Activated CD8-positive, alpha-beta memory T cell treated with anti-CD3 and anti-CD28 coated beads, Interleukin-2, amount 50 U/mL, for 48 hours (primary cell): ENCODE measurements around the gene SLC22A4.
A peak's percentile ranks its signal among the peaks of the same experiment; 100 is the strongest.

Experiments used
- DNase-seq: peaks from one replicate; pipeline ENCODE4 v3.0.0-alpha.2; 2020

The SLC22A4 gene

GRCh38 chr5:132378580-132378979, 84.4 kb downstream of the SLC22A4 start:
- DNase-seq, result no peak

- DNase-seq, result no peak
These were observed 85.9 kb downstream of the SLC22A4 start for GRCh38 chr5:132380047-132380446.

GRCh38 chr5:132380741-132381140, 86.5 kb downstream of the SLC22A4 start:
- no peak for DNase-seq

- no peak for DNase-seq
These were observed 87.4 kb downstream of the SLC22A4 start for GRCh38 chr5:132381614-132382013.

- no peak for DNase-seq
These were observed 89.1 kb downstream of the SLC22A4 start for GRCh38 chr5:132383261-132383660.

GRCh38 chr5:132383984-132384383, 89.8 kb downstream of the SLC22A4 start:
- DNase-seq, result no peak

- DNase-seq, result no peak
These were observed 90.4 kb downstream of the SLC22A4 start for GRCh38 chr5:132384506-132385050.

- DNase-seq, result no peak
These were observed 91.3 kb downstream of the SLC22A4 start for GRCh38 chr5:132385326-132386105.

GRCh38 chr5:132386644-132387286, 92.6 kb downstream of the SLC22A4 start:
- peak; percentile 83 for DNase-seq

- no peak for DNase-seq
These were observed 93.5 kb downstream of the SLC22A4 start for GRCh38 chr5:132387640-132388117.

GRCh38 chr5:132388244-132389050, 94.3 kb downstream of the SLC22A4 start:
- DNase-seq, result no peak

GRCh38 chr5:132389051-132389331, 94.8 kb downstream of the SLC22A4 start:
- DNase-seq, result no peak

GRCh38 chr5:132389585-132390286, 95.5 kb downstream of the SLC22A4 start:
- DNase-seq, result no peak

GRCh38 chr5:132391247-132391646, 97.1 kb downstream of the SLC22A4 start:
- no peak for DNase-seq

- no peak for DNase-seq
These were observed 97.7 kb downstream of the SLC22A4 start for GRCh38 chr5:132391870-132392269.

- no peak for DNase-seq
These were observed 98.2 kb downstream of the SLC22A4 start for GRCh38 chr5:132392411-132392810.

GRCh38 chr5:132392978-132393825, 99.0 kb downstream of the SLC22A4 start:
- no peak for DNase-seq
